ENCODE data around the gene MCCC1.
A peak's percentile ranks its signal among the peaks of the same experiment; 100 is the strongest.

MCCC1 gene

DNA sequence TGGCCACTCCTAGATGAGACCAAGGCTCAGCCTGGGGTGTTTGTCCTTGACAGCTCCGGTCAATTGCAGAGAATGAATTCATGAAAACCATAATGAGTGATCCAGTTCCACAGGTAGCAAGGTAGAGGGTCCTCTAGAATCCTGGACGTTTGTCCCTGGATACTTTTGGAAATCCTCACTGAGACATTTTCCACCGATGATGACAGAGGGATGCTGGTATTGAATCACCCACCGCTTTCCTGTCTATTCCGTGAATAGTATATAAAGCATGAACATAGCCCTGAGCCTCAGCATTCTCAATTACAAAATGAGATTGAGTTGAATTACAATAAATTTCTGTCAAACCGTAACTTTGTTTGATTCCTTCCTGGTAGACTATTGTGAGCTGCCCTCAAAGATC is 113.3 kb downstream of the MCCC1 start:
- Histone ChIP-seq H3K4me3 (ENCODE audit: low read depth, low read length) (no peak overlapping the region), H3K36me3 (no peaks in the 10 kb centered on the region), H3K27me3 (ENCODE audit: insufficient read depth, low read depth, severe bottlenecking) (no peaks in the 10 kb centered on the region), H3K27ac (no peak overlapping the region), H3K9me3 (ENCODE audit: severe bottlenecking) (no peaks in the 10 kb centered on the region)
- no peak for DNase-seq
- TF ChIP-seq, protein P1, sequence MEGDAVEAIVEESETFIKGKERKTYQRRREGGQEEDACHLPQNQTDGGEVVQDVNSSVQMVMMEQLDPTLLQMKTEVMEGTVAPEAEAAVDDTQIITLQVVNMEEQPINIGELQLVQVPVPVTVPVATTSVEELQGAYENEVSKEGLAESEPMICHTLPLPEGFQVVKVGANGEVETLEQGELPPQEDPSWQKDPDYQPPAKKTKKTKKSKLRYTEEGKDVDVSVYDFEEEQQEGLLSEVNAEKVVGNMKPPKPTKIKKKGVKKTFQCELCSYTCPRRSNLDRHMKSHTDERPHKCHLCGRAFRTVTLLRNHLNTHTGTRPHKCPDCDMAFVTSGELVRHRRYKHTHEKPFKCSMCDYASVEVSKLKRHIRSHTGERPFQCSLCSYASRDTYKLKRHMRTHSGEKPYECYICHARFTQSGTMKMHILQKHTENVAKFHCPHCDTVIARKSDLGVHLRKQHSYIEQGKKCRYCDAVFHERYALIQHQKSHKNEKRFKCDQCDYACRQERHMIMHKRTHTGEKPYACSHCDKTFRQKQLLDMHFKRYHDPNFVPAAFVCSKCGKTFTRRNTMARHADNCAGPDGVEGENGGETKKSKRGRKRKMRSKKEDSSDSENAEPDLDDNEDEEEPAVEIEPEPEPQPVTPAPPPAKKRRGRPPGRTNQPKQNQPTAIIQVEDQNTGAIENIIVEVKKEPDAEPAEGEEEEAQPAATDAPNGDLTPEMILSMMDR (IDR thresholded peaks at IDR 0.05; ENCODE audit: low read depth, low read length): no peak

DNA sequence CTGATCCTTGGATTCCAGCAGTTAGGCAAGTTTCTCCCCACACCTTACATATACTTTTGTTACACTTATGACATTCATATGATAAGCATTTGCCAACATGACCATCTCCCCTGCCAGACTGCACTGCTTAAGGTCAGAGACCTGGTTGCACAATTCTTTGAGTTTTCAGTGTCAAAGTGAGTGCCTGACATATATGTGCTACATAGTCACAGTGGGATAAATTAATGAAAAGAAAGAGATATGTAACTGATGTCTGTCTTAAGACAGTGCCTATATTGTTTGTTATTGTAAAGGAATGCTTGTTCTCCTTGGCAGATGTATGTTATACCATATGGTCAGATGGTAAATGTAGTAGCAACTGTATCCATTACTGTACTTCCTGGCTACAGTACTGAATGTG is 115.4 kb downstream of the MCCC1 start:
- no peak overlapping the region for H3K27ac ChIP-seq
- no peak overlapping the region for H3K4me3 ChIP-seq (ENCODE audit: low read depth, low read length)
- no peak for DNase-seq
- H3K36me3 ChIP-seq: no peaks in the 10 kb centered on the region
- TF ChIP-seq, protein P1 (IDR thresholded peaks at IDR 0.05; ENCODE audit: low read depth, low read length): no peak
- H3K27me3 ChIP-seq (ENCODE audit: insufficient read depth, low read depth, severe bottlenecking): no peaks in the 10 kb centered on the region
- H3K9me3 ChIP-seq (ENCODE audit: severe bottlenecking): no peaks in the 10 kb centered on the region

DNA sequence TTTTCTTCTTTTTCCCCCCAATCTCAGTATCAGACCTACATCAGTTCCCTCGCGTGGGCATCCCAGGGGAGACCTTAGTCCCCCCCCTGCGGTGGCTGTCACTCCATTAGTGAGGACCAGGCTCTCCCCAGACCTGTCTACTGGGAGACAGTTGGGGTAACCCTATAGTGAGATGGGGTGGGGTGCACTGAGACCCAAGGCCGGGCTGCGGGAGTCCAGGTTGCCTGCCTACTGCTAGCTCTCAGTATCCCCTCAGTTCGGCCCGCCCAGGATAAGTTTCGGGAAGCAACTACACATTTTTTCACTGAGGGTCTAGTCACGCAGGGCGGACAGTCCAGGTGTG is 118.3 kb downstream of the MCCC1 start:
- peak overlapping the region; percentile 50; the same call in 1 of the 2 replicates for H3K27ac ChIP-seq
- H3K36me3 ChIP-seq: no peaks in the 10 kb centered on the region
- DNase-seq: no peak
- H3K27me3 ChIP-seq (ENCODE audit: insufficient read depth, low read depth, severe bottlenecking): no peaks in the 10 kb centered on the region
- H3K9me3 ChIP-seq (ENCODE audit: severe bottlenecking): no peaks in the 10 kb centered on the region
- H3K4me3 ChIP-seq (ENCODE audit: low read depth, low read length): peak overlapping the region; percentile 62
- TF ChIP-seq, protein P1 (IDR thresholded peaks at IDR 0.05; ENCODE audit: low read depth, low read length): no peak

DNA sequence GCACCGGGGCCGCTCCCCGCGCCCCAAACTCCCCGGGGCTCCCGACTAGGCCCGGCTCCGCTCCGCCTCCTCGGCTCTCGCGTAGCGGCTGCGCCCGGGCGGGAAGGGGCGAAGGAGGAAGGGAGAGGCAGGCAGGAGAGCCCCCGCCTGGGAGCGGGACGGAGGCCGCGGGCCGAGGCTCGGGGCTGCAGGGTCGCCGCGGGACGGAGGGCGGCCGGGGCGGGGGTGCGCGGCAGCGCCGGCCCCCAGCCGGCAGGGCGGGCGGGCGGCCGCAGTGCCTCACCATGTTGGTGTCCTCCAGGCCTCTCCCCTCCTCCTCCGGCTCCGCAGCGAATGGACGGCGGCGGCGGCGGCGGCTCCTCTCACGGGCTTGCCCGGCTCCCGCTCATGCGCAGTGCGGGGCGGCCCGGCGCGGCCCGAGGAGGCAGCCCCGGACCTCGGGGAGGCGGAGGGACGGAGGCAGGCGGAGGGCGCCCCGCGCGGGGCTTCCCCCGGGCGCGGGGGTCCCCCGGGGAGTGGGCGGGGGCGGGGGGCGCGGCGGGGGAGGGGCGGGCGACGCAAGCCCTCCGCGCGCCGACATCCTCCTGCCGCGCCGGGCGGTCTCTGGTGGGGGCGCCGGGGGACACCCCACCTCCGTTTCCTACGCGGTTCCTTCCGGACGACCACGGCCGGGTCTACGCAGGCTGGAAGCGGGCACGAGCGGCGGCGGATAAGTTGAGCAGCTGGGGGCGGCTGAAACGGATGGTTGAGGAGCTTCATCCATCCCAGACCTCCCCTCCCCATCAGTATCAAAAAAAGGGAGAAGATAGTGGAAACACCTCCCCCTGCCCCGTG is 118.9 kb downstream of the MCCC1 start, which contains the start of gene DCUN1D1:
TSS of gene DCUN1D1 (minus strand) at position 335 of the 834 bp plus-strand sequence. CDS start at position 286, 49 bp downstream.
- Histone ChIP-seq H3K27ac (peak within 1 kb of the TSS; percentile 75), H3K9me3 (ENCODE audit: severe bottlenecking) (no peaks in the 10 kb centered on the region), H3K36me3 (no peaks in the 10 kb centered on the region), H3K4me3 (ENCODE audit: low read depth, low read length) (peak within 1 kb of the TSS; percentile 97), H3K27me3 (ENCODE audit: insufficient read depth, low read depth, severe bottlenecking) (no peaks in the 10 kb centered on the region)
- TF ChIP-seq, protein P1 (IDR thresholded peaks at IDR 0.05; ENCODE audit: low read depth, low read length): no peak
- DNase-seq: peak; percentile 91

DNA sequence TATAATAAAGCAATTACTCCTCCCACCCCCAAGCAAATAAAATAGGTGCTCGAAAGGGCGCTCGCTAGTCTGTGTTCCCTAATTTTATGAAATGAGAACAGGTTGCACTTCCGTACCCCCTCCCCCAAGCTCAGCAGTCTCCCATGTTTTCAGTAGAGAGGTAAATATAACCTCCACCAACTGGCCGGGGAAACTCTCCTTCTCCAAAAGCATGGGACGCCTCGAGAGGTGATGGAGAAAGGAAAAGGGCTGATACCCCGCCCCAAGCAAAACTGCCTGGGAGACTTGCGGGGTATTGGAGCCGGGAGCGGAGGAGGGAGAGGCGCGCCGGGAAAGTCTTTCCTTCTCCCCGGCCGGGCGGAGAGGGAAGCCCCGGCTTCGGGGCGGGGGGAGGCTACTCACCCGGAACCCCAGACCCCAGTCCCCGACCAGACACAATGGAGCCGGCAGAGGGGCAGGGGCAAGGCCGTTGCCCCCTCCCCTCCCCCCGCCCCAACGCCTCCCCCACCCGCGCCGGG is 119.6 kb downstream of the MCCC1 start:
- H3K4me3 ChIP-seq (ENCODE audit: low read depth, low read length): peak overlapping the region; percentile 97

More for the DNA sequence above, 119.6 kb downstream of the MCCC1 start:
- TF ChIP-seq, protein P1 (IDR thresholded peaks at IDR 0.05; ENCODE audit: low read depth, low read length): no peak
- Histone ChIP-seq H3K9me3 (ENCODE audit: severe bottlenecking) (no peaks in the 10 kb centered on the region), H3K27ac (peak overlapping the region; percentile 75), H3K36me3 (no peaks in the 10 kb centered on the region), H3K27me3 (ENCODE audit: insufficient read depth, low read depth, severe bottlenecking) (no peaks in the 10 kb centered on the region)
- DNase-seq: peak; percentile 29

All from WERI-Rb-1 (cell line).